Stimulated activated CD4-positive, alpha-beta T cell treated with anti-CD3 and anti-CD28 coated beads, TNF-alpha, amount 100 ng/mL, for 1 hour (primary cell): ENCODE results near the gene ZNF253.
"Not testable (repeated sequence)": the region's sequence is repeated elsewhere in the genome, so short reads cannot be mapped to it uniquely, and the experiment has no call there.

Experiments used
- DNase-seq, 3 donors: peaks; one replicate each; pipeline ENCODE4 v3.0.0-alpha.2; 2020; ENCODE audit warnings: low read depth in 3 of 3, low spot score in 1 of 3

Gene ZNF253

DNA sequence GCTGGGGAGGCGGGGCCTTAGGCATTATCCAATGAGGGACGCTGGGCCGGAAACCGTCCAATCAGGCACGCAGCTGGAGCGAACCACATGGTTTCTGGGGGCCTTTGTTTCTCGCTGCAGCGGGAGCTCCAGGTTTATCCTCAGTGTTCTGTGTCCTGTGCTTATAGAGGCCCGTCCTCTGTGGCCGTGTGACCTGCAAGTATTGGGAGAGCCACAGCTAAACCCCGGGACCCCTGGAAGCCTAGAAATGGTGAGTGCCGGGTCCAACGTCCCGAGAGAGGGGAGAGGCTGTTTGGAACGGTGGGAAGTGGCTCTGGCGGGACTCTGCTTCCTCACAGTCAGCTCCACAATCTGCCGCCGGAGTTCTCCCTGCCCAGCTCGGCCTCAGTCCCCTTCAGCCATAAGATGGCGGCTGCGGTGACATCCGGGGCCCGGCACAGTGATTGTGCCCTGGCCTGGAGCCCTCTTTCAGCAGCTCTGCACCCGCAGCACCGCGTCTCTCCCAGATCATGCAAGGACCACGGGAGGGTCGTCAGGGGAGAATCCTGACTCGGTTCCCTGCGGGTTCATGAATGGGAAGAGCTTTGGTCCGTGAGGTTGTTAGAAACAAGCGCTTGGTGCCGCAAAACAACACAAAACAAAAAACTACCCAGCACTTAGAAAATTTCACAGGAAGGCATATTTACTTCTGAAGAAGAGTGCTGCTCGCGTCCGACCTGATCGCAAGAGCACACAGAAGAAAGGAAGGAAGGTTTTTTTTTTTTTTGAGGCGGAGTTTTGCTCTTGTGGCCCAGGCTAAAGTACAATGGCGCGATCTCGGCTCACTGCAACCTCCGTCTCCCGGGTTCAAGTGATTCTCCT, at the start of gene ZNF253:
TSS of gene ZNF253 (plus strand) at position 133 of the 861 bp plus-strand sequence. CDS start at position 248, 115 bp downstream.
- DNase-seq: peak; percentile 81 to 86 (median 83)

DNA sequence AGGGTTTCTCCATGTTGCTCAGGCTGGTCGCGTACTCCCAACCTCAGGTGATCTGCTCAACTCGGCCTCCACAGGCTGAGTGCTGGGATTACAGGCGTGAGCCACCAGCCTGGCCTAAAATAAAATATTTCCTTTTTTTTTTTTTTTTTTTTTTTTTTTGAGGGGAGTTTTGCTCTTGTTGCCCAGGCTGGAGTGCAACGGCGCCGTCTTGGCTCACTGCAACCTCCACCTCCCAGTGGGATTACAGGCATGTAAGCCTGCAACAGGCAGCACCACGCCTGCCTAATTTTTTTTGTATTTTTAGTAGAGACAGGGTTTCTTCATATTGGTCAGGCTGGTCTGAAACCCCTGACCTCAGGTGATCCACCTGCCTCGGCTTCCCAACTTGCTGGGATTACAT, 49.0 kb upstream of the ZNF253 start:
- DNase-seq: no peak

DNA sequence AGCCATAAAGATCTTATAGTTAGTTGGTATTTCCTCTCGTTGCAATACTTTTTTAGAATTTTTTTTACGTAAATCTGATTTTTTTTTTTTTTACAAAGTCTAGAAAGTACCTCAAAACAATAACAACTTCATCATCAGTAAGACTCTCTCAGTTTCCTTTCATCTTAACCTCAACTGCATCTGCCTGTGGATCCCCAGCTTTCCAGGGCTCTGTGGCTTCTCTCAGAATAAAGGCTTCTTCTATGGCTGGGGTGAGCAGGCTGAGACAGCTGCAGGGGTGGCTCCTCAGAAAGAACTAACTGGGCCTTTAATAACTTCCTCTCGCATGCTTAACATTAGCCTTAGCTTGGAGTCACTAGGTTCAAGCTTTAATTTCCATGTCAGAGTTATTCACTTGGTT, 48.3 kb upstream of the ZNF253 start:
- peak in 2 of 3 donors; percentile 5 to 17 for DNase-seq

DNA sequence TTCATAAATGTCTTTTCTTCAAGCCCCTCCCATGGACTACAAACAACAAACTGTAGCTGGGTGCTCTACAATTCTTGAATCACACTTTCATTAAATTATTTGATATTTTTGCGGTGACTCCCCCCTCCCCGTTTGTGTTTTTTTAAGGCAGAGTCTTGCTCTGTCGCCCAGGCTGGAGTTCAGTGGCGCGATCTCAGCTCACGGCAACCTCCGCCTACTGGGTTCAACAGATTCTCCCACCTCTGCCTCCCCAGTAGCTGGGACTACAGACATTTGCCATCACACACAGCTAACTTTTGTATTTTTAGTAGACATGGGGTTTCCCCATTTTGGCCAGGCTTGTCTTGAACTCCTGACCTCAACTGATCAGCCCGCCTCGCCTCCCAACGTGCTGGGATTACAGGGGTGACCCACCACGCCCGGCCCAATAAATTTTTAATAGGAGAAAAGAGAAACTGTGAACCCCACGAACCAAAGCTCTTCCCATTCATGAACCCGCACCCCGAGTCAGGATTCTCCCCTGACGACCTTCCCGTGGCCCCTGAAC, 44.8 kb upstream of the ZNF253 start:
- DNase-seq: no peak

DNA sequence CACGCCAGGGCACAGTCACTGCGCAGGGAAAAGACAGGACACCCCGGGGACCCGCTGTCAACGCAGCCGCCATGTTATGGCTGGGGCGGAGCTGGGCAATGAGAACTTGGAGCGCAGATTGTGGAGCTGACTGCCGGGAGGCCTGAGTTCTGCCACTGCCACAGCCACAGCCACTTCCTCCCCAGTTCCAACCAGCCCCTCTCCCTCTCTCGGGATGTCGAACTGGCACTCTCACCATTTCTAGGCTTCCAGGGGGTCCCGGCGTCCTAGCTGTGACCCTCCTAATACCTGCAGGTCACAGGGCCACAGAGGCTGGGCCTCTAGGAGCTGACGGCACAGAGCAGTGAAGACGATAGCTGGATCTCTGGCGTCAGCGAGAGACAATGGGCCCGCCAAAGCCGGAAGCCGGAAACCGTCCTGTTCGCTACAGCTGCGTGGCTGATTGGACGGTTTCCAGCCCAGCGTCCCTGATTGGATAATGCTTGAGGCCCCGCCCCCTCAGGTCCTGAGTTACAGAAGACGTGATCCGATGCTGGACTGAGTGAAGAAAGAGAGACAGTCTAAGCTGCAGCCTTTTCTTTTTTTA, 44.2 kb upstream of the ZNF253 start, which contains the start of gene ZNF506:
TSS of gene ZNF506 (minus strand) at position 385 of the 586 bp plus-strand sequence. CDS start at position 238, 147 bp downstream.
- peak; percentile 90 to 91 (median 91) for DNase-seq

DNA sequence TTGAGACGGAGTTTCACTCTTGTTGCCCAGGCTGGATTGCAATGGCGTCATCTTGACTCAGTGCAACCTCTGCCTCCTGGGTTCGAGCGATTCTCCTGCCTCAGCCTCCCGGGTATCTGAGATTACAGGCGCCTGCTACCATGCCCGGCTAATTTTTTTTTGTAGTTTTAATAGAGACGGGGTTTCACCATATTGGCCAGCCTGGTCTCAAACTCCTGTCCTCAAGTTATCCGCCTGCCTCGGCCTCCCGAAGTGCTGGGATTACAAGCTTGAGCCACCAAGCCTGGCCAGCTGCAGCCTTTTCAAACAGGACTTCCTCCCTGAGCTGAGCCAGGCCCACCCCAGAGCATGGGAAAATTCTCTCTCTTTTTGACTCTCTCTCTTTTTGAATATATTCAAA, 43.7 kb upstream of the ZNF253 start:
- DNase-seq: not testable (repeated sequence)

DNA sequence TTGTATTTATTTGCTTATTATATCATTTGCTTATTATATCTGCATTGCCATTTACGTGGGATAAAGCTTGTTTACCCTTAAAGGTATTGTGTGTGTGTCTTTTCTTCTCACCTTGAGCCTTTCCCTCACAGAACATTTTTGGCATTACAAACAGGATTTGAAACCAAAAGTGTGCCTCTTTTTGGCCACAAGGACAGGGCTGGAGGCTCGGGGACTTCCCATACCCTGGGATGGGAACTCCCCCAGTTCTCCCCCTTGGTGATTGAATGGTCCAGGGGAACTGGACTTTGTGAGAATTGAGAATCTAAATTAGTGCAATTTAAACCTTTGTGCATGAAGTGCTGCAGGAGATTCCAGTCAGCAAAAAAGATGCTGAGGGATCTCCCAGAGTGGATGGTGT, 41.8 kb upstream of the ZNF253 start:
- no peak for DNase-seq

DNA sequence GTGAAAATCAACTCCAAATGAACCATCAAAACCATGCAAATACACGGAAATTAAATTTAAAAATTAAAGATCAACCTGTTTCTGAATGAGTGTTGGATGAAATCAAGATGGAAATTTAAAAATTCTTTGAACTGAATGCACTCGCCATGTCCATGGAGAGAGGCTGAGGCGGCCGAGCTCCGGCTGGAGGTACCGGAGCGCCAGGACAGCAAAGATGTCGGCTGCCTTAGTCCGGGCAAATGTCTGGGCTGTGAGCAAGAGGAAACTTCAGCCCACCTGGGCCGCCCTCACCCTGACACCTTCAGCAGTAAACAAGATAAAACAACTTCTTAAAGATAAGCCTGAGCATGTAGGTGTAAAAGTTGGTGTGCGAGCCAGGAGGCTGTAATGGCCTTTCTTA, 38.8 kb upstream of the ZNF253 start:
- no peak for DNase-seq

DNA sequence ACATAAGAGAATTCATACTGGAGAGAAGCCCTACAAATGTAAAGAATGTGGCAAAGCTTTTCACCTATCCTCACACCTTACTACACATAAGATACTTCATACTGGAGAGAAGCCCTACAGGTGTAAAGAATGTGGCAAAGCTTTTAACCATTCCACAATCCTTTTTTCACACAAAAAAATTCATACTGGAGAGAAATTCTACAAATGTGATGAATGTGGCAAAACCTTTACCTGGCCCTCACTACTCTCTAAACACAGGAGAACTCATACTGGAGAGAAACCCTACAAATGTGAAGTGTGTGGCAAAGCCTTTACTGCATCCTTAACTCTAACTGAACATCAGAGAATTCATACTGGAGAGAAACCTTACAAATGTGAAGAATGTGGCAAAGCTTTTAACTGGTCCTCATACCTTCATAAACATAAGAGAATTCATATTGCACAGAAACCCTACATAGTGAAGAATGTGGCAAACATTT, 30.1 kb upstream of the ZNF253 start:
- no peak for DNase-seq

DNA sequence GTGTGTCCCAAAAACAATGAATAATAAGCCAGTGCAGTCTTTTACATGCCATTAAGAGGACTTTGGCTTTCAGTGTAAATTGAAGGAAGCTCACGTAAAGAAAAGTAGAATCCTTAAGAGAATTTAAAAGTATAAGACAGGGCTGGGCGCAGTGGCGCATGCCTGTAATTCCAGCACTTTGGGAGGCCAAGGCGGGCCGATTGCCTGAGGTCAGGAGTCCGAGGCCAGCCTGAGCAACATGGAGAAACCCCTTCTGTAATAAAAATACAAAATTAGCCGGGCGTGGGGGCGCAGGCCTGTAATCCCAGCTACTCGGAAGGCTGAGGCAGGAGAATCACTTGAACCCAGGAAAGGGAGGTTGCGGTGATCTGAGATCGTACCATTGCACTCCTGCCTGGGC, 17.9 kb upstream of the ZNF253 start:
- DNase-seq: no peak

DNA sequence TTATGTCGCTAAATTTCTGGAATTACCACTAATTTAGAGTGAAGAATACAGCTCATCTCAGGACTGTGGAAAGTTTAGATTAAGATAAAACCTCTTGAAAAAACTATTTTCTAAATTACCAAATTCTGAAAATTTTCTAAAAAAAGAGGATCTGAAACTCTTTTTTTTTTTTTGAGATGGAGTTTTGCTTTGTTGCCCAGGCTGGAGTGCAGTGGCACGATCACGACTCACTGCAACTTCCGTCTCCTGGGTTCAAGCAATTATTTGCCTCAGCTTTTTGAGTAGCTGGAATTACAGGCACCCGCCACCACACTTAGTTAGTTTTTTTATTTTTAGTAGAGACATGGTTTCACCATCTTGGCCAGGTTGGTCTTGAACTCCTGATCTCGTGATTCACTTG, 16.6 kb upstream of the ZNF253 start:
- DNase-seq: no peak

DNA sequence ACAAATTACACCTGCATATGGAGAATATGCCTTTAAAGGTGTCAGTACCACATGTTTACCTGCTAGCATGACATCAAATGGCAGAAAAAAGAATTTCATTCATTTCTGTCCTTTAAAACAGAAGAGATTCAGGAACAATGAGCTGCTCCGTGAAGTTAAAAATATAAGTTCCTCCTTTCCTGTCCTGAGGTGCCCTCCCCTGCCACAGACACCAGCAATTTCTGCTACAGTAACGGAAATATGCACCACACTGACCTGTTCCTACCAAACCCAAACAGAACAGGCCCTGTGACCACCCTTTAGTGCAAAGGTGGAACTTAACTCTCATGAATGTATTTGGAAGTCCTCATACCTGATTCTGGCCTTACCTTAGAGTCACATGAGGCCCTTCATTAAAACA, 13.9 kb upstream of the ZNF253 start:
- DNase-seq: not testable (repeated sequence)

DNA sequence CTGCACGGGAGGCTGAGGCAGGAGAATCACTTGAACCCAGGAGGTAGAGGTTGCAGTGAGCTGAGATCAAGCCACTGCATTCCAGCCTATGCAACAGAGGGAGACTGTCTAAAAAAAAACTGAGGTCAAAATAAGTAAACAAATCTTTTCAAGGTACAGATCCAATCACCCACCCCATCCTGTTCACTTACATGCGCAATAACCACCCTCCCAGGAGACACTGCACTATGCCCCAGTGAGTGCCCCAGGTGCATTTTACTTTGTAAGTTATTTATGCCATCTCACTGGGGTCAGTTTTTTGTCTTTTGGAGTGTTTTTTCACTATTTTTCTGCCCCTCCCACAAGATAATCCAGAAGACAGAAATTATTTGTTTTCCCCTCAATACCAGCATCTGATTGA, 6.9 kb upstream of the ZNF253 start:
- no peak for DNase-seq

DNA sequence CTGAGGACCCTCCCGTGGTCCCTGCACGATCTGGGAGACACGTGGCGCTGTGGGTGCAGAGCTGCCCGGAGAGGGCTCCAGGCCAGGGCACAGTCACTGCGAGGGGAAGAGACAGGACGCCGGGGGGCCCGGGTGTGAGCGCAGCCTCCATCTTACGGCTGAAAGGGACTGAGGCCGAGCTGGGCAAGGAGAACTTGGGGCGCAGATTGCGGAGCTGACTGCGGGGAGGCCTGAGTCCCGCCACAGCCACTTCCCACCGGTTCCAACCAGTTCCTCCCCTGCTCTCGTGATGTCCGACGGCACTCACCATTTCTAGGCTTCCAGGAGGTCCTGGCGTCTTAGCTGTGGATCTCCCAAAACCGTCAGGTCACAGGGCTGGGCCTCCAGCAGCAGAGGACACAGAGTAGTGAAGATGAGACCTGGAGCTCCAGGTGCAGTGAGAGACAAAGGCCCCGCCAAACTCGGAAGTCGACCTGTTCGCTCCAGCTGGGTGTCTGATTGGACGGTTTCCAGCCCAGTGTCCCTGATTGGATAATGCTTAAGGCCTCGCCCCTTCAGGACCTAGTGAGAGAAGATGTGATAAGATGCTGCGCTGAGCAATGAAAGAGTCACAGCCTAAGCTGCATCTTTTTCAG, 4.8 kb upstream of the ZNF253 start:
- peak in 1 of 3 donors; percentile 13 for DNase-seq

DNA sequence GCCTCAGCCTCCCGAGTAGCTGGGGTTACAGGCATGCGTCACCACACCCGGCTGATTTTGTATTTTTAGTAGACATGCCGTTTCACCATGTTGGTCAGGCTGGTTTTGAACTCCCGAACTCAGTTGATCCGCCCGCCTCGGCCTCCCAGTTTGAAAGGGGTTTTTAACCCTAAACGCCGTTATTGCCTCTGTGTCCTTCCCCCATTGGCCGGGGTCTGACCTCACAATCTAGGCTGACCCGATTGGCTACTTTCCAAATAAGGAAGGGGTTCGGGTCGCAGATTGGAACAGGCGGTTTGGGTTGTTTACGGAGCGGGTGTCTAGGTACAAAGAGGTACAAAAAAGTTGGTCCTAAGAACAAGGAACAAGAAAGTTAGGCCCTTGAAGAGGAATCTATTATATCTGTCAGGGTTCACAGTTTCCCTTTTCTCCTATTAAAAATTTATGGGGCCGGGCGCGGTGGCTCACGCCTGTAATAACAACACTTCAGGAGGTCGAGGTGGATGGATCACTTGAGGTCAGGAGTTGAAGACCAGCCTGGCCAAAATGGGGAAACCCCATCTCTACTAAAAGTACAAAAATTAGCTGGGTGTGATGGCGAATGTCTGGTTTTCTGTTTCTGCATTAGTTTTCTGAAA, 1.0 kb downstream of the ZNF253 start:
- peak in 2 of 3 donors; percentile 2 to 24 for DNase-seq

DNA sequence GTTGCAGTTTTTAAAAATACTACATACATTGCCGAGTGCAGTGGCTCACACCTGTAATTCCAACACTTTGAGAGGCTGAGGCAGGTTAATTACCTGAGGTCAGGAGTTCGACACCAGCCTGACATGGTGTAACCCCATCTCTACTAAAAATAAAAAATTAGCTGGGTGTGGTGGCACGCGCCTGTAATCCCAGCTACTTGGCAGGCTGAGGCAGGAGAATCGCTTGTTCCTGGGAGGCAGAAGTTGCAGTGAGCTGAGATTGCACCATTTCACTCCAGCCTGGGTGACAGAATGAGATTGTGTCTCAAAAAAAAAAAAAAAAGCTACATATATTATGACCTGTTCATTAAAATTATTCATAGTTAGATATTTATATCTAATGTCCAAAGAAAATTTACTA, 4.4 kb downstream of the ZNF253 start:
- not testable (repeated sequence) for DNase-seq

DNA sequence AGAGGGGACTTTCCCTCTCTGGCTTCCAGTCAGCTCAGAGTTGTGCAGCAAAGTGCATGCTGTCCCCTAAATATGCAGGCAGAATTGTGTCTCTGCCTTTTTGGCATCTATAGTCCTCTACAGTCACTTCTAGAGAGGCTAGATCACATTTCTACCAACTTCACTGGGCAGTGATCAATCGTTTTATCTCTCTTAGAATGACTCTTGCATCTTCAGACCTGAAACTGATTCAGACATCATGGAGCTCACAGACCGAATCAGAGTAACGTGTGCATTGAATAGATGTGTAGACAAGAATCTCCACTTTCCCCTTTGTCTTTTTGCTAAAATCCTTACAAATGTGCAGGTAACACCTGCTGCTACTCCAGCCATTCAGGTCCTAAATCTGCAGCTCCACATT, 6.2 kb downstream of the ZNF253 start:
- DNase-seq: no peak

DNA sequence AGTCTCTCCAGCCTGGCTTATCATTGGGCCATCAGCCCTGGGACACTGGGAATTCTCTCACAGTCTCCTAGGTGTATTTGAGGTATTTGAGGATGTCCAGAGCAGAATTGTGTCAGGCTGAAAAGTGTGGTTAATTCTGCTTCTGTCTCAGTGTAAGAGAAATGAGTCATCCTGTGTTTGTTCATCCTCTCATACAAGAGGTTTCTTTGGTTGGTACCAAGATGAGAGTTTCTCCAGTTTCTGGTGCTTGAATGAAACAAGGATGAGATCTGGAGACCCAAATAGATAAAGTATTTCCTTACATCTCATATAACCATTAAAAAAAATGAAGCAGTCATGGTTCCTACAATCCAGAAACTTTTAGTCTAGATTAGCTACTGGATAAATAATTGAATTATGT, 7.7 kb downstream of the ZNF253 start:
- no peak for DNase-seq

DNA sequence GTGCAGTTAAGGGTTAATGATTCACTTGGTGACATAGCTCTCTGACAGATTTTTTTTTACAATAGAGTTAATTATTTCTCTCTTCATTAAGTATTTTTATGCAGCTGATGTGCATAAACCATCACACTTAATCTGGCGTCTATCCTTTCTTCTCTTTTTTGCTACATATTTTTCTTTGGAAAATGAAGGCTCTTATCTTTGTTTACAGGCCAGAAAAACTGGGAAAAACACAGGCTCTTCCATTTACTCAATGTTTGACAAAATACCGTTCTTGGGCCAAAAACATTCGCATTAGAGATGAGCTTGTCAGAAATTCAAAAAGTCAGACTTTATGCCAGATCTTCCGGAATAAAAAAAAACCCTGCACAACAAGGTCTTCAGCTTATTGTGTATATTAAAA, 12.0 kb downstream of the ZNF253 start:
- DNase-seq: no peak

DNA sequence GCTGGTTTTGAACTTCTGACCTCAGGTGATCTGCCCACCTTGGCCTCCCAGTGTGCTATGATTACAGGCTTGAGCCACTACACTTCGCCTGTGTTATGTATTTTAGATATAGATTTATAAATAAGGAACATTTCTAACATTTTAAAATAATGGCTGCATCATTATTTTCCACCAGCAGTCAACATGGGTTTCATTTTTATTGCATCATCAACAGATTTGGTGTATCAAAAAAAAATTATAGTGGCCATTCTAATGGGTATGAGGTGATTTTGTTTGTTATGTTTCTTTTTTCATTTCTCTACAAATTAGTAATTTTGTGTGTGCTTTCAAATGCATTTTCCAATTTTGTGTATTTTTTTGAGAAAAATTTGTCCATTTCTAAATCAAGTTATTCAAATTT, 18.9 kb downstream of the ZNF253 start:
- DNase-seq: no peak
